HEK293T (cell line): ENCODE data around the gene ADM5.
A peak's percentile ranks its signal among the peaks of the same experiment; 100 is the strongest.

ENCODE experiments used
- CTCF ChIA-PET: fragments of 350-600 bp; formaldehyde crosslinking; extraction: SDS; loops from one replicate; lab custom pipeline; 2021; ENCODE audit warnings: antibody characterized with exemption, inconsistent platforms; lab: Yijun Ruan, JAX
- POLR2A ChIA-PET: fragments of 350-600 bp; formaldehyde crosslinking; extraction: SDS; loops from one replicate; lab custom pipeline; 2020; ENCODE audit warnings: antibody characterized with exemption, inconsistent platforms; lab: Yijun Ruan, JAX
- DNase-seq: peaks from one replicate; pipeline ENCODE4 v3.0.0; 2012; ENCODE audit warnings: mixed read lengths; ENCODE audit errors: extremely low spot score
- ARNT ChIP-seq: fragments of 450-650 bp; IDR thresholded peaks from 2 replicates; pipeline ENCODE4 v1.6.1; 2017; ENCODE audit warnings: mild to moderate bottlenecking
- BHLHE40 ChIP-seq: fragments of 450-650 bp; IDR thresholded peaks from 2 replicates; pipeline ENCODE4 v1.6.1; 2016; ENCODE audit warnings: mild to moderate bottlenecking, moderate library complexity, borderline replicate concordance
- CTBP1 ChIP-seq: fragments of 450-650 bp; IDR thresholded peaks from 2 replicates; pipeline ENCODE4 v1.6.1; 2016; ENCODE audit warnings: borderline replicate concordance
- ELF4 ChIP-seq: fragments of 450-650 bp; IDR thresholded peaks from 2 replicates; pipeline ENCODE4 v1.6.1; 2017; ENCODE audit warnings: antibody characterized with exemption
- FOXA1 ChIP-seq: fragments of 450-650 bp; IDR thresholded peaks from 2 replicates; pipeline ENCODE4 v1.6.1; 2016; ENCODE audit warnings: mild to moderate bottlenecking
- FOXK2 ChIP-seq: fragments of 450-650 bp; IDR thresholded peaks from 2 replicates; pipeline ENCODE4 v1.6.1; 2016; ENCODE audit warnings: mild to moderate bottlenecking
- FOXM1 ChIP-seq: fragments of 450-650 bp; IDR thresholded peaks from 2 replicates; pipeline ENCODE4 v1.6.1; 2017; ENCODE audit warnings: mild to moderate bottlenecking, borderline replicate concordance
- HDGF ChIP-seq: fragments of 450-650 bp; IDR thresholded peaks from 2 replicates; pipeline ENCODE4 v1.6.1; 2017; ENCODE audit warnings: antibody characterized with exemption, borderline replicate concordance
- L3MBTL2 ChIP-seq: fragments of 450-650 bp; conservative IDR thresholded peaks from 2 replicates; pipeline ENCODE4 v1.6.1; 2016; ENCODE audit warnings: mild to moderate bottlenecking
- LEF1 ChIP-seq: fragments of 450-650 bp; IDR thresholded peaks from 2 replicates; pipeline ENCODE4 v1.6.1; 2017; ENCODE audit warnings: mild to moderate bottlenecking, borderline replicate concordance
- NFRKB ChIP-seq: fragments of 450-650 bp; IDR thresholded peaks from 2 replicates; pipeline ENCODE4 v1.6.1; 2016; ENCODE audit warnings: mild to moderate bottlenecking, moderate library complexity
- PKNOX1 ChIP-seq: fragments of 450-650 bp; IDR thresholded peaks from 2 replicates; pipeline ENCODE4 v1.6.1; 2016
- SP1 ChIP-seq: fragments of 450-650 bp; IDR thresholded peaks from 2 replicates; pipeline ENCODE4 v1.6.1; 2017
- SUZ12 ChIP-seq: fragments of 450-650 bp; IDR thresholded peaks from 2 replicates; pipeline ENCODE4 v1.6.1; 2016; ENCODE audit warnings: mild to moderate bottlenecking
- TARDBP ChIP-seq: fragments of 450-650 bp; IDR thresholded peaks from 2 replicates; pipeline ENCODE4 v1.6.1; 2016
- ZNF384 ChIP-seq: fragments of 450-650 bp; IDR thresholded peaks from 2 replicates; pipeline ENCODE4 v1.6.1; 2016

ADM5 gene

GRCh38 chr19:49705919-49706318 is 16.5 kb downstream of the ADM5 start:
- DNase-seq, result no peak
- POLR2A ChIA-PET, result no interaction called here
- CTCF ChIA-PET, result no interaction called here
- TF ChIP-seq FOXA1 (no peak), PKNOX1 (no peak), SP1 (no peak), ZNF384 (no peak), CTBP1 (no peak), TARDBP (no peak), SUZ12 (no peak), ELF4 (no peak), BHLHE40 (no peak), ARNT (no peak)

- TF ChIP-seq CTBP1, result no peak
- TF ChIP-seq FOXA1, result no peak
- no peak for TF ChIP-seq FOXM1
- TF ChIP-seq NFRKB, result no peak
- no peak for TF ChIP-seq LEF1
- no peak for TF ChIP-seq FOXK2
- TF ChIP-seq ARNT, result no peak
- no peak for TF ChIP-seq HDGF
- no peak for TF ChIP-seq L3MBTL2
- no peak for TF ChIP-seq TARDBP
- TF ChIP-seq PKNOX1, result no peak
- TF ChIP-seq SP1, result no peak
- no peak for TF ChIP-seq BHLHE40
- no peak for TF ChIP-seq ZNF384
- TF ChIP-seq SUZ12, result no peak
- no peak for TF ChIP-seq ELF4
- no peak for DNase-seq
- ChIA-PET CTCF (no interaction called here), POLR2A (no interaction called here)
Measured at GRCh38 chr19:49710372-49710951, 21.1 kb downstream of the ADM5 start.

GRCh38 chr19:49712397-49712859 is 23.0 kb downstream of the ADM5 start:
- TF ChIP-seq SP1 (no peak; the same call in 1 of the 2 replicates), FOXA1 (no peak), L3MBTL2 (no peak), ZNF384 (peak; percentile 92), HDGF (no peak), TARDBP (no peak), FOXK2 (no peak), FOXM1 (no peak), ELF4 (no peak), LEF1 (no peak), CTBP1 (no peak), PKNOX1 (peak; percentile 56; the same call in 1 of the 2 replicates), BHLHE40 (no peak), NFRKB (no peak), SUZ12 (no peak)
- CTCF ChIA-PET, result no interaction called here
- POLR2A ChIA-PET, result interaction anchor here (1.1 kb wide), 1 partner anchor 183 kb away, joined by 3 read pairs; no protein-coding TSS in a partner anchor
- DNase-seq, result peak; percentile 94

- CTCF ChIA-PET, result no interaction called here
- no peak for DNase-seq
- POLR2A ChIA-PET, result interaction anchor here (0.6 to 1.1 kb wide), 2 partner anchors 53 to 182 kb away, joined by 3 read pairs; partner anchors contain the start of gene AP2A1
- TF ChIP-seq L3MBTL2 (no peak), ZNF384 (no peak), TARDBP (no peak), NFRKB (no peak), SP1 (no peak), FOXM1 (no peak), FOXK2 (no peak), SUZ12 (no peak), ARNT (no peak), PKNOX1 (no peak), BHLHE40 (no peak), FOXA1 (no peak), LEF1 (no peak), CTBP1 (no peak), HDGF (no peak), ELF4 (no peak)
Measured at GRCh38 chr19:49713236-49713845, 23.9 kb downstream of the ADM5 start.

- ChIA-PET CTCF (interaction anchor here (0.7 kb wide), 1 partner anchor 13 kb away, joined by 3 read pairs; no protein-coding TSS in a partner anchor), POLR2A (interaction anchor here (3.1 kb wide), 1 partner anchor 40 kb away, joined by 20 read pairs; the partner anchor contains the start of gene PRMT1)
- TF ChIP-seq BHLHE40, result no peak
- TF ChIP-seq LEF1, result no peak
- no peak for TF ChIP-seq TARDBP
- TF ChIP-seq L3MBTL2, result no peak
- no peak for TF ChIP-seq NFRKB
- TF ChIP-seq ELF4, result no peak
- no peak for TF ChIP-seq HDGF
- no peak for TF ChIP-seq ARNT
- TF ChIP-seq FOXA1, result no peak
- TF ChIP-seq FOXK2, result no peak
- TF ChIP-seq SP1, result no peak
- no peak for TF ChIP-seq ZNF384
- TF ChIP-seq PKNOX1, result no peak
- TF ChIP-seq FOXM1, result no peak
- TF ChIP-seq CTBP1, result no peak
- DNase-seq, result no peak
Measured at GRCh38 chr19:49716154-49716553, 26.8 kb downstream of the ADM5 start.
